ENCODE measurements around the gene EMP2. TPM values are rescaled to one million over a fixed set of nuclear protein-coding genes. Genes with fewer than 3 reads are reported as not detected.
"Not testable (repeated sequence)": the region's sequence is repeated elsewhere in the genome, so short reads cannot be mapped to it uniquely, and the experiment has no call there.

EMP2 gene
- polyA plus RNA-seq, 1 experiment: 57.8 TPM

DNA sequence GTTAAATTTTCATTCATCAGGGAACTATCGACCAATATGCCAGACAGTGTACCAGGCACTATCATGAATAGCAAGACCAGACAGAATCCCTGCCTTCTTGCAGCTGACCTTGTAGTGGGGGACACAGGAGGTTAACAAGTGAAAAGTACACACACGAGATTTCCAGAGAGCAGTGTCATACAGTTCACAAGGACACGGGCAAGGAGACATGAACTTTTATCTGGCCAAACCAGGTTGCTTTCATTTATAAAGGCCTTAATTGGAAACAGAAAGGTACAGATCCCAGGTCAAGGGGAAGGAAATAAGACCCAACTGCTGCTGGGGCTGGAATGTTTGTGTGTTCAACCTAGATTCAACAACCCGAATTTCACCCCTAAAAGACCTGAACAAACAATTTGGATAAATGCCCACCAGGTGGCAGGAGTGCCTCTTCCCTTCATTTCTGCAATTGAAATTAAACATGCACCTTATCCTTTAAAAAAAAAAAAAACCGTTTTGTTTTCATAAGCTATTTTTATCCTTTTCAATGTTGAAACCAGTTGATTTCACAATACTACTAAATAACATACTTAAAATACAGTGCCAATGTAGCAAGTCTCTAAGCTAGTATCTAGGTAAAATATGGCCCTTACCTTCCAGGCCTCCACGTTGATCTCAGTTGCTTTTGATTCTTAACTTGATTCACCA is 65.9 kb downstream of the EMP2 start:
- H3K36me3 ChIP-seq (ENCODE audit: control insufficient read depth, insufficient read depth, low read length): no peaks in the 10 kb centered on the region
- TF ChIP-seq, protein P1, sequence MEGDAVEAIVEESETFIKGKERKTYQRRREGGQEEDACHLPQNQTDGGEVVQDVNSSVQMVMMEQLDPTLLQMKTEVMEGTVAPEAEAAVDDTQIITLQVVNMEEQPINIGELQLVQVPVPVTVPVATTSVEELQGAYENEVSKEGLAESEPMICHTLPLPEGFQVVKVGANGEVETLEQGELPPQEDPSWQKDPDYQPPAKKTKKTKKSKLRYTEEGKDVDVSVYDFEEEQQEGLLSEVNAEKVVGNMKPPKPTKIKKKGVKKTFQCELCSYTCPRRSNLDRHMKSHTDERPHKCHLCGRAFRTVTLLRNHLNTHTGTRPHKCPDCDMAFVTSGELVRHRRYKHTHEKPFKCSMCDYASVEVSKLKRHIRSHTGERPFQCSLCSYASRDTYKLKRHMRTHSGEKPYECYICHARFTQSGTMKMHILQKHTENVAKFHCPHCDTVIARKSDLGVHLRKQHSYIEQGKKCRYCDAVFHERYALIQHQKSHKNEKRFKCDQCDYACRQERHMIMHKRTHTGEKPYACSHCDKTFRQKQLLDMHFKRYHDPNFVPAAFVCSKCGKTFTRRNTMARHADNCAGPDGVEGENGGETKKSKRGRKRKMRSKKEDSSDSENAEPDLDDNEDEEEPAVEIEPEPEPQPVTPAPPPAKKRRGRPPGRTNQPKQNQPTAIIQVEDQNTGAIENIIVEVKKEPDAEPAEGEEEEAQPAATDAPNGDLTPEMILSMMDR (IDR thresholded peaks at IDR 0.05; ENCODE audit: insufficient read depth, low read depth, low read length): peak; percentile 48
- ChIA-PET POLR2A (interaction anchor here (0.5 kb wide), 1 partner anchor 249 kb away, joined by 3 read pairs; no protein-coding TSS in a partner anchor), CTCF (interaction anchor here (0.5 to 5.4 kb wide), 22 partner anchors 8 to 1376 kb away, joined by 3 to 83 read pairs (median 4); partner anchors contain the start of genes EMP2 and NUBP1)
- H3K27me3 ChIP-seq (ENCODE audit: control insufficient read depth, insufficient read depth, low read length): no peaks in the 10 kb centered on the region
- DNase-seq (ENCODE audit: low read depth): peak; percentile 27
- no peak overlapping the region for H3K4me3 ChIP-seq (ENCODE audit: low read depth, low read length)

DNA sequence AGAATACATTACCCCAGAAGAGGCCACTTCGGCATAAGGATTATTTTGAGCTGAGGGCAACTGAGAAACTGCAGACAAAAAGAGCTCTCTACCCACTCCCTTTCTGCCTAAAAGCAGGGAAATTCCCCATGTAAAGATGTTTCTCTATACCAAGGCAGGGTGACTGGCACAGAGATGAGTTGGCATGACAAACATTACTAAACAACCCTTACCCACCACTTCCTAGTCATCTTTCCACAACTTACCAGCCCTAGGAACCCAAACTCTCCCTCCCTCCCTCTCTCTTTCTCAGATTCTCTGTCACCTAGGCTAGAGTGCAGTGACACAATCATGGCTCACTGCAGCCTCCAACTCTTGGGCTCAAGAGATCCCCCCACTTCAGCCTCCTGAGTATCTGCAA is 68.6 kb downstream of the EMP2 start:
- CTCF ChIA-PET: interaction anchor here (0.6 to 3.5 kb wide), 3 partner anchors 11 to 226 kb away, joined by 3 to 26 read pairs (median 16); no protein-coding TSS in a partner anchor
- H3K36me3 ChIP-seq (ENCODE audit: control insufficient read depth, insufficient read depth, low read length): no peaks in the 10 kb centered on the region
- no peak for DNase-seq (ENCODE audit: low read depth)
- TF ChIP-seq, protein P1 (IDR thresholded peaks at IDR 0.05; ENCODE audit: insufficient read depth, low read depth, low read length): no peak
- POLR2A ChIA-PET: no interaction called here
- no peaks in the 10 kb centered on the region for H3K27me3 ChIP-seq (ENCODE audit: control insufficient read depth, insufficient read depth, low read length)
- H3K4me3 ChIP-seq (ENCODE audit: low read depth, low read length): no peak overlapping the region

DNA sequence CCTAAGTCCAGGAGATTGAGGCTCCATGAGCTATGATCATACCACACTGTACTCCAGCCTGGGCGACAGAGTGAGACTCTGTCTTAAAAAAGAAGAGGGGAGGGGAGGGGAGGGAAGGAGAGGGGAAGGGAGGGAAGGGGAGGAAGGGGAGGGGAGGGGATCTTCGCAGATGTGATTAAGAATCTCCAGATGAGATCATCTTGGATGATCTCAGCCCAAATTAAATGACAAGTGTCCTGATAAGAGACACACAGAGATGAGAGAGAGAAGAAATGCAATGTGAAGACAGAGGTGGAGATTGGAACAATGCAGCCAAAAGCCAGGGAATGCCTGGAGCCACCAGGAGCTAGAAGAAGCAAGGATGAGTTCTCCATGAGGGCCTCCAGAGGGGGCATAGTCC is 70.1 kb downstream of the EMP2 start:
- POLR2A ChIA-PET: no interaction called here
- Histone ChIP-seq H3K4me3 (ENCODE audit: low read depth, low read length) (no peak overlapping the region), H3K36me3 (ENCODE audit: control insufficient read depth, insufficient read depth, low read length) (no peaks in the 10 kb centered on the region), H3K27me3 (ENCODE audit: control insufficient read depth, insufficient read depth, low read length) (no peaks in the 10 kb centered on the region)
- CTCF ChIA-PET: interaction anchor here (0.6 to 3.3 kb wide), 14 partner anchors 12 to 1374 kb away, joined by 3 to 34 read pairs (median 4); no protein-coding TSS in a partner anchor
- TF ChIP-seq, protein P1 (IDR thresholded peaks at IDR 0.05; ENCODE audit: insufficient read depth, low read depth, low read length): no peak
- DNase-seq (ENCODE audit: low read depth): no peak

DNA sequence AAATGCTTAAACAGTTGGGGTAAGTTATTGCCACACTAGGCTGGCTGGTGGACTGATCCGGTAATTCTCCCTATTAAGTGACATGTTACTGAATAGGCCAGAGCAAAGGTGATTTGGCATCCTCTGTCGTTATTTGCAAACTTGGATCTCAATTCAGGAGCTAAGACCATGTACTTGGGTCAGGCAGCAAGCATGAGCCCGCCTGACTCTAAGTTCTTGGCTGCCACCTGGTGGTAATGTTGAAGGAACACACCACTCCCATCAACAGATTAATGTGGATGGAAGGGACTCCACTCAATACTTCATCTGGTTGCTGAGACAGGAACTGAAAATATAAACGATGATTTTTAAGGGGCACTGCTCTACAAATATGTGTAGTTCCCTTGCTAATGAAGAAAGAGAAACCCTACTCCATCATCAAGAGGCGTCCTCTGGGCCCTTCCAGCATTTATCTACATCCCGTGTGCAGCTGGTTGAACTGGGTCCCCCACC is 70.8 kb downstream of the EMP2 start:
- ChIA-PET CTCF (interaction anchor here (0.5 to 3.3 kb wide), 18 partner anchors 11 to 1943 kb away, joined by 3 to 34 read pairs (median 4); no protein-coding TSS in a partner anchor), POLR2A (no interaction called here)
- Histone ChIP-seq H3K4me3 (ENCODE audit: low read depth, low read length) (no peak overlapping the region), H3K36me3 (ENCODE audit: control insufficient read depth, insufficient read depth, low read length) (no peaks in the 10 kb centered on the region), H3K27me3 (ENCODE audit: control insufficient read depth, insufficient read depth, low read length) (no peaks in the 10 kb centered on the region)
- DNase-seq (ENCODE audit: low read depth): no peak
- TF ChIP-seq, protein P1 (IDR thresholded peaks at IDR 0.05; ENCODE audit: insufficient read depth, low read depth, low read length): peak; percentile 76

DNA sequence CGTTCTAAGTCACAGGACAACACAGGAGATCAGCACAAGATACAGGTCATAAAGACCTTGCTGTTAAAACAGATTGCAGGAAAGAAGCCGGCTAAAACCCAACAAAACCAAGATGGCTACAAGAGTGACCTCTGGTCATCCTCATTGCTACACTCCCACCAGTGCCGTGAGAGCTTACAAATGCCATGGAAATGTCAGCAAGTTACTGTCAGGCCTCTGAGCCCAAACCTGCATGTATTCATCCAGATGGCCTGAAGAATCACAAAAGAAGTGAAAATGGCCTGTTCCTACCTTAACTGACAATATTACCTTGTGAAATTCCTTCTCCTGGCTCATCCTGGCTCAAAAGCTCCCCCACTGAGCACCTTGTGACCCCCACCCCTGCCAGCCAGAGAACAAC is 75.1 kb downstream of the EMP2 start:
- CTCF ChIA-PET: interaction anchor here (0.8 to 5.7 kb wide), 4 partner anchors 9 to 437 kb away, joined by 3 to 30 read pairs (median 6); partner anchors contain the start of gene DEXI
- POLR2A ChIA-PET; H3K27me3 ChIP-seq (ENCODE audit: control insufficient read depth, insufficient read depth, low read length); DNase-seq (ENCODE audit: low read depth); H3K4me3 ChIP-seq (ENCODE audit: low read depth, low read length); H3K36me3 ChIP-seq (ENCODE audit: control insufficient read depth, insufficient read depth, low read length): not testable (repeated sequence)

Measured in BJ (cell line).